ENCODE data around the gene NTN1. TPM values are rescaled to one million over a fixed set of nuclear protein-coding genes. Genes with fewer than 3 reads are reported as not detected.

The NTN1 gene
- total and polyA plus RNA-seq, 2 of the 13 experiments (the other 11 are each of a cell fraction or from before 2014, with no cell fraction given) = 0.04 to 0.05 TPM

GRCh38 chr17:9162275-9162985, 141.1 kb downstream of the NTN1 start:
- FAIRE-seq (no peak), ATAC-seq (peak; percentile 60), DNase-seq (ENCODE audit: low spot score) (no peak)
- WGBS (ENCODE audit: low lambda C conversion rate) = 75% methylated on average over 28 of the region's 31 CpGs
- peaks cover 3% of the 10 kb centered on the region; the same call in 1 of the 2 replicates for H4K20me1 ChIP-seq (ENCODE audit: insufficient read depth, low read length)
- H3K36me3 ChIP-seq (replicated peaks in 1 of 2; ENCODE audit: control insufficient read depth in 1 of 2, insufficient read depth in 2 of 2, low read length in 2 of 2) = no peaks in the 10 kb centered on the region
- no peak overlapping the region for H3K9ac ChIP-seq (ENCODE audit: insufficient read depth, low read depth, low read length)
- in situ Hi-C loops (cut with HindIII; ENCODE audit: extremely low pct_ligation_motif_present, low pct_unique_long_range_greater_than_20kb) (no loop called here), intact Hi-C loops (cut with micrococcal nuclease; ENCODE audit: unreplicated experiment) (loop anchor here (10.0 kb wide), 1 partner anchor 168 kb away; no protein-coding TSS in a partner anchor)
- BruUV-seq (replicated peaks) = no TSS peak
- H3K4me1 ChIP-seq (ENCODE audit: insufficient read depth, low read length) = peaks cover 8% of the 10 kb centered on the region; the same call in 1 of the 2 replicates
- no peak overlapping the region for H3K27ac ChIP-seq (ENCODE audit: extremely low read length, insufficient read depth, low read length)
- no peak overlapping the region for H2AFZ ChIP-seq (ENCODE audit: low read length)
- no peaks in the 10 kb centered on the region for H3K9me3 ChIP-seq (ENCODE audit: low read length)
- ChIA-PET POLR2A (no interaction called here), CTCF (ENCODE audit: low intra/inter-chr PET ratio, low total read pairs) (no interaction called here)
- H3K79me2 ChIP-seq (ENCODE audit: insufficient read depth, low read length) = no peaks in the 10 kb centered on the region
- H3K4me3 ChIP-seq (replicated peaks in 1 of 3; ENCODE audit: insufficient read depth in 1 of 3, low read depth in 2 of 3, low read length in 3 of 3) = no peak overlapping the region
- H3K4me2 ChIP-seq (ENCODE audit: low read depth, low read length) = no peak overlapping the region
- H3K27me3 ChIP-seq (ENCODE audit: control insufficient read depth in 1 of 2, insufficient read depth in 2 of 2, low read length in 2 of 2) = peaks cover 2 to 52% of the 10 kb centered on the region in 2 experiments
- TF ChIP-seq TAF15 (IDR thresholded peaks at IDR 0.05; ENCODE audit: low read depth, low read length, poor library complexity, severe bottlenecking) (no peak), RARG (CRISPR knock-in tag; IDR thresholded peaks at IDR 0.05; ENCODE audit: low read depth) (no peak), ZNF234 (CRISPR knock-in tag; conservative IDR thresholded peaks at IDR 0.05) (no peak), MEIS2 (CRISPR knock-in tag; IDR thresholded peaks at IDR 0.05) (no peak), GRHL1 (CRISPR knock-in tag; conservative IDR thresholded peaks at IDR 0.05) (no peak), MAZ (IDR thresholded peaks at IDR 0.05; ENCODE audit: borderline replicate concordance, low read depth, low read length) (no peak), MAZ (CRISPR knock-in tag; IDR thresholded peaks at IDR 0.05; ENCODE audit: low read depth) (no peak), GATAD1 (CRISPR knock-in tag; IDR thresholded peaks at IDR 0.05) (no peak), ZBTB33 (CRISPR knock-in tag; IDR thresholded peaks at IDR 0.05) (peak; percentile 77; the same call in 1 of the 2 replicates), ZHX2 (IDR thresholded peaks at IDR 0.05; ENCODE audit: low read depth) (no peak), ZHX2 (CRISPR knock-in tag; IDR thresholded peaks at IDR 0.05; ENCODE audit: borderline replicate concordance) (no peak), ARNT2 (CRISPR knock-in tag; IDR thresholded peaks at IDR 0.05; ENCODE audit: low read depth) (no peak)

All from HepG2 (cell line).